ENCODE data around the gene ADD2.

The ADD2 gene

GRCh38 chr2:70718736-70719135 is 49.3 kb downstream of the ADD2 start:
- DNase-seq, result no peak

GRCh38 chr2:70718241-70718640 is 49.8 kb downstream of the ADD2 start:
- no peak for DNase-seq

GRCh38 chr2:70717431-70718038 is 50.5 kb downstream of the ADD2 start:
- DNase-seq, result no peak

GRCh38 chr2:70716951-70717350 is 51.0 kb downstream of the ADD2 start:
- no peak for DNase-seq

GRCh38 chr2:70716131-70716743 is 51.8 kb downstream of the ADD2 start:
- no peak for DNase-seq

GRCh38 chr2:70715071-70715985 is 52.7 kb downstream of the ADD2 start:
- DNase-seq, result no peak

- DNase-seq, result no peak
Measured at GRCh38 chr2:70714141-70714905, 53.7 kb downstream of the ADD2 start.

GRCh38 chr2:70712916-70713315 is 55.1 kb downstream of the ADD2 start:
- no peak for DNase-seq

GRCh38 chr2:70711191-70711590 is 56.8 kb downstream of the ADD2 start:
- no peak for DNase-seq

- DNase-seq, result no peak
Measured at GRCh38 chr2:70710038-70710690, 57.8 kb downstream of the ADD2 start.

GRCh38 chr2:70709275-70710037 is 58.5 kb downstream of the ADD2 start:
- DNase-seq, result no peak

- DNase-seq, result peak; percentile 27
Measured at GRCh38 chr2:70708376-70709199, 59.4 kb downstream of the ADD2 start.

GRCh38 chr2:70707706-70708105 is 60.3 kb downstream of the ADD2 start:
- no peak for DNase-seq

GRCh38 chr2:70706026-70706795 is 61.8 kb downstream of the ADD2 start:
- DNase-seq, result no peak

- no peak for DNase-seq
Measured at GRCh38 chr2:70705160-70705850, 62.7 kb downstream of the ADD2 start.

GRCh38 chr2:70703900-70704549 is 64.0 kb downstream of the ADD2 start:
- DNase-seq, result no peak

- DNase-seq, result no peak
Measured at GRCh38 chr2:70702711-70703395, 65.1 kb downstream of the ADD2 start.

GRCh38 chr2:70698847-70699246 is 69.2 kb downstream of the ADD2 start:
- DNase-seq, result no peak

Measured in activated CD4-positive, alpha-beta T cell treated with anti-CD3 and anti-CD28 coated beads, Interleukin-2, amount 50 U/mL, for 16 hours (primary cell).